ENCODE data around the gene TDRD7.
"Not testable (repeated sequence)": the region's sequence is repeated elsewhere in the genome, so short reads cannot be mapped to it uniquely, and the experiment has no call there.

The TDRD7 gene

DNA sequence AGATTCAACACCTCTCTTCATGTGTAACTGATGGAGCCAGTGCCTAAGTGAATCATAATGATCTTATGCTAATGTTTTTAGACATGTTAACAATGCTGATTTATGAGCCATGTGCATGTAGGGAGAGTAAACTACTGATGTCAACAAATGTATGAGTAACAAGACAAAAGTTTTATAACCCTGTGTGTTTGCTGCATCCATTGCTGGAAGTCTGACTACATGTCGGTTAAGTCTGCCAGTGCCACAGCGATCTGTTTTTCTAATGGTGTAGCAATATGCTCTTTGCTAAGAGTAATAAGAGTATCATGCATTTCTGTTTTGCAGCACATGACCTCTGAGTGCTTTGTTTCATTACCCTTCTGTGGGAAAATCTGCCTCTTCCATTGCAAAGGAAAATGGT lies 63.2 kb downstream of the TDRD7 start:
- no peak for DNase-seq (ENCODE audit: low spot score)

GRCh38 chr9:97478301-97478981 lies 66.5 kb downstream of the TDRD7 start:
- no peak for DNase-seq (ENCODE audit: low spot score)

- no peak for DNase-seq (ENCODE audit: low spot score)
These were observed 67.7 kb downstream of the TDRD7 start for GRCh38 chr9:97479496-97480159.

DNA sequence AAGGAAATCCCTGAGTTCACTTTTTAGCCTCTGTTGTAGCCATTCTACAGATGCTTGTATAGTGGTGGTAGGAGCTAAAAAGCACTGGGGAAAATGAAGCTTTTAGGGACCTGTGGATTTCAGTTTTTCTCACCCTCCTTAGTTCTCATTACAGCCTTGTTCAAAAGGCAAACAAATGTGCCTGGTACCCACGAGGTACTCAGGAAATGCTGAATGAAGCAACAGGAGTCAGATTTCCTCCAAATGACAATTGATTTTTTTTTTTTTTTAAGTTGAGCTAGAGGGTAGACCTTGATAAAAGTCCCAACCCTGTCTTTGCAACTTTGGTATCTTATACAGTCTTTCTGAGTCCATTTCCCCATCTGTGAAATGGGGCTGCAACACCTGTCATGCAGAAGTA lies 68.3 kb downstream of the TDRD7 start:
- no peak for DNase-seq (ENCODE audit: low spot score)

- DNase-seq (ENCODE audit: low spot score), result no peak
These were observed 68.9 kb downstream of the TDRD7 start for GRCh38 chr9:97480749-97481148.

- DNase-seq (ENCODE audit: low spot score), result peak; percentile 71
These were observed 72.2 kb downstream of the TDRD7 start for GRCh38 chr9:97484134-97484533.

GRCh38 chr9:97487107-97487506 lies 75.2 kb downstream of the TDRD7 start:
- no peak for DNase-seq (ENCODE audit: low spot score)

GRCh38 chr9:97487861-97488260 lies 76.0 kb downstream of the TDRD7 start:
- no peak for DNase-seq (ENCODE audit: low spot score)

DNA sequence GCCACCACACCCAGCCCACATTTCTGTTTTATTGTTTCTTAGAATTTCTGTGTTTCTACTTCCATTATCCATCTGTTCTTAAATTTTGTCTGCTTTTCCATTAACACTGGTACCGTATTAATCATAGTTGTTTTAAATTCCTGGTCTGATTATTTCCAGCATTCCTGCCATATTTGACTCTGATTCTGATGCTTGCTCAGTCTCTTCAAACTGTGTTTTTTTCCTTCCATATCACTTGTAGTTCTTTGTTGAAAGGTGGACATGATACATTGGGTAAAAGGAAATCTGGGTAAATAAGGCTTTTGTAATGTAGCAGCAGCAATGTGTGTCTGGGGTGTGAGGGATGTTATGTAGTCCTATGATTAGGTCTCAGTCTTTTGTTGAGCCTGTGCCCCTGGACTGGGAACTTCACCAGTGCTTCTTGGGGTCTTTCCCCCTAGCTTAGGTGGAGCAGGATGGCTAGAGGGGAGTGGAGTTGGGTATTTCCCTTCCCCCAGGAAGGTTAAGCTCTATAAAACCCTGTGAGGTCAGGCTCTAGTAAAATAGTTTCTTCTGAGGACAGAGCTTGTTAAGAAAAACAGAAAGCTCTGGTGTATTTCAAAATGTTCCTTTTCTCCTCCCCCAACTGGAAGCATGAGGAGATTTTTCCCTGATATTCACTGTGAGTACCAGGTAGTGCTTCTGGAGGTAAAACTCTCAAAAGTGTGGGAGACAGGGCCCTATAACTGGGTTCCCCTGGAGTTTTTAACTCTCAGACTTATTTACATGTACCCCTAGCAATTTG lies 79.5 kb downstream of the TDRD7 start:
- no peak for DNase-seq (ENCODE audit: low spot score)

GRCh38 chr9:97497558-97498375 lies 85.9 kb downstream of the TDRD7 start:
- not testable (repeated sequence) for DNase-seq (ENCODE audit: low spot score)

GRCh38 chr9:97498846-97499245 lies 87.0 kb downstream of the TDRD7 start:
- not testable (repeated sequence) for DNase-seq (ENCODE audit: low spot score)

DNA sequence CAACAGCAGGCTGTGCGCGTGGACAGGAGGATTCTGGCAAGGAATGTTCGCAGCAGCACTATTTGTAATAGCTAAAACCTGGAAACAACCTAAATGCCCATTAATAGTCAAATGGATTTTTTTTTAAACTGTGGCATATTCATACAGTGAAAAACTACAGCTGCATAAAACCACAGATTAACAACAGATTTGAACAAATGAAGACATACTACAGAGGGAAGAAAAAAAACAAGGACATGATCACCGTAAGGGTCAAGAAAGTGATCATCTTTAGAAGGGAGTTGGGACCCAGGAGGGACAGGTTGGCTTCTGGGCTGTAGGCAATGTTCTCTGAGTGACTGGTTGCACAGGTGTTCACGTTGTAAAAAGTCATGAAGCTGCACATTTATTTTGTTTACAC lies 88.4 kb downstream of the TDRD7 start:
- DNase-seq (ENCODE audit: low spot score), result peak; percentile 29

- DNase-seq (ENCODE audit: low spot score), result no peak
These were observed 88.9 kb downstream of the TDRD7 start for GRCh38 chr9:97500765-97501176.

DNA sequence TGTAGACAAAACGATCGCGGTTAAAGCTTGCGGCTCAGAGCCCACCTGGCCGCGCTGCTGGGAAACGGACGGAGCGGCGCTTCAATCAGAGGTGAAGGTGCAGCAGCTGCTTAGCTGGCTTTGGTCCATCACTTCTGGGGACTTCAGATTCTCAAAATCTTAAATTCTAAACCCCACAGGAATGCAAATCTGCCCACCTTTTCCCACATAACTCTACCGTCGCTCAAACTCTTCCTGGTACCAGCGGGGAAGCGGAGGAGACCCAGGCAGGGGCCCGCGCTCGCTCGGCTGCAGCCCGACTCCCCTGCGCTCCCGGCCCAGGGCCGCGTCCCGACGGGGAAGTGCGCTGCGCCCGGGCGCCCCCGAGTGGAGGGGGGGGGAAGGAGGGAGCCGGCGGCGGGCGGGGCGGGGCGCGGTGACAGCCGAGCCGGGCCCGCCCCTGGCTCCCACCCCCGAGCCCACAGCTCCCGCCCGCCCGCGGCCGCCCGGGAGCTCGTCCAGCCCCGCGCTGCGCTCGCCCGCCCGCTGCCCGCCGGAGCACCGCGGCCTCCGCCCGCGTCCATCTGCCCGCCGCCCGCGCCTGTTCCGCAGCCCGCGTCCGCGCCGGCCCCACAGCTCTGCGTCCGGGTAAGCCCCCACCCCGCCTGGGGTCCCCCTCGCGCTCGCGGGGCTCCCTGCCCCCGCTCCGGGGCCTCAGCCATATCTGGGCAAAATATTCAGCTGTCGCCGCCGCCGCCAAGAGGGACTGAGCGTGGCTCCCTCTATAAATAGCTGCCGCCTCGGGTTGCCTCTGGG lies 89.5 kb downstream of the TDRD7 start, which contains the start of gene TMOD1:
TMOD1 (plus strand) TSS at position 490 of the 795 bp plus-strand sequence. CDS start 22,523 bp downstream, outside the sequence.
- DNase-seq (ENCODE audit: low spot score), result peak; percentile 57

DNA sequence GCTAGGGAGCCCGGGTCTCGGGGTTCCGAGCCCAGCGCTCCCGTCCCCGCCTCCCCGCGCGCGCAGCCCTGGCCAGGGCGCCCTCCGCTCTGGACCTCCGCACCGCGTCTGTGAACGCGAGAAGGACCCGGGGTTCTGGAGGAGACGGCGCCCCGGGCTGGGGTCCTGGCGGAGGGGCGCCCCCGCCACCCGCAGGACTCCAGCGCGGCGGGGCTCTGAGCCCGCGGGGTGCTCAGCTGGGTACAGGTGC lies 90.0 kb downstream of the TDRD7 start:
- no peak for DNase-seq (ENCODE audit: low spot score)

- peak; percentile 35 for DNase-seq (ENCODE audit: low spot score)
These were observed 90.5 kb downstream of the TDRD7 start for GRCh38 chr9:97502222-97502983.

DNA sequence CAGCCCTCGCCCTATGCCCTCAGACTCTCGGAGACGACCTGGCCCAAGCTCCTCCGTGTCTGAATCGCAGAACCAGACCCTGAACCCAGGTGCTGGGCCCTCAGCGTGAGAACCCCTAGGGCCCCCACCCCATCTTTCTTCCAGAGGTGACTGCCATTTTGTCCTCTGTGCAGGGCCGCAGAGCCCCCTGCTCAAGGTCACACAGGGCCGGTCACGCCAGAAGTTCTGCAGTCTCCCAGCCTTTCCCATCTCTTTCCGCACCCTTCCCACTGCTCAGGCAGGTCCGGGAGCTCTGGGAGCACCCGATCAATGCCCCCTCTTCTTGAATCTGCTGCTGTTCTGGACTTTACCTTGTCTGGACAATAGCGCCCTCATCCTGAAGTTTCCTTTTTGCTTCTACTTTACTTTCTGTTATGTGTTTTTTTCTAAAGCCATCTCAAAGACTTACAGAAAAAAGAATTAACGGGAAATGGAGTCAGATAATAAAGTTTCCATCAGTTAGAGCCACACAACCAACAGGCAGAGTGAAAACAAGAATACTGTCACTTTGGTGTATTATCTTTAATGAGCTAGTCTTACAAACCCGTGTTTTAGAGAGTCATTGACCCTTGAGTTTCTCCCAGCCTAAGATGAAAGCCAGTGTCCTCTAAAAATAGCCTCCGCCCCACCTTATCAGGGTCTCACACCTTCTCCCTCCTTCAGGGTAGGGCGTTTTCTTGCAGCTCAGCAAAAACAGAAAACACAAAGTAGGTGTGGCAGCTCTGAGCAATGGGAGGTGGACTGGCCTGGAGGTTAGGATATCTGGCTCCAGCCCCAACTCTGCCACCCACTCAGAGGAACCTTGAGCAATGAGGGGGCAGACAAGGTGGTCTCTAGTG lies 91.3 kb downstream of the TDRD7 start:
- DNase-seq (ENCODE audit: low spot score), result no peak

DNA sequence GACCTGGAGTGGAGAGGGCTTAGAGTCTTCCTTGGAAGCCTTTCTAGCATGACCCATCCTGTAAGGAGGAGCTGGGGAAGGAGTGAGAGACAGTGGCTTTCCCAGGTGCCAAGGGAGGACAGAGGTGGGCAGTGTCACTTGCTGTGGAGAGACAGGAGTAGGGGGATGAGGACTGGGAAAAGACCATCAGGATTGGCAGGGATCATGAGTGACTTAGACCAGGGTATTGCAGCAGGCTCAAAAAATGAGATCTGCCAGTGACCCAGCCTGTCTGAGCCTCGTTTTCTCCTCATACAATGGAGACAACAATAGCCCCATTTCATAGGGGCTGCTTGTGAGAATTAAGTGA lies 91.9 kb downstream of the TDRD7 start:
- no peak for DNase-seq (ENCODE audit: low spot score)

DNA sequence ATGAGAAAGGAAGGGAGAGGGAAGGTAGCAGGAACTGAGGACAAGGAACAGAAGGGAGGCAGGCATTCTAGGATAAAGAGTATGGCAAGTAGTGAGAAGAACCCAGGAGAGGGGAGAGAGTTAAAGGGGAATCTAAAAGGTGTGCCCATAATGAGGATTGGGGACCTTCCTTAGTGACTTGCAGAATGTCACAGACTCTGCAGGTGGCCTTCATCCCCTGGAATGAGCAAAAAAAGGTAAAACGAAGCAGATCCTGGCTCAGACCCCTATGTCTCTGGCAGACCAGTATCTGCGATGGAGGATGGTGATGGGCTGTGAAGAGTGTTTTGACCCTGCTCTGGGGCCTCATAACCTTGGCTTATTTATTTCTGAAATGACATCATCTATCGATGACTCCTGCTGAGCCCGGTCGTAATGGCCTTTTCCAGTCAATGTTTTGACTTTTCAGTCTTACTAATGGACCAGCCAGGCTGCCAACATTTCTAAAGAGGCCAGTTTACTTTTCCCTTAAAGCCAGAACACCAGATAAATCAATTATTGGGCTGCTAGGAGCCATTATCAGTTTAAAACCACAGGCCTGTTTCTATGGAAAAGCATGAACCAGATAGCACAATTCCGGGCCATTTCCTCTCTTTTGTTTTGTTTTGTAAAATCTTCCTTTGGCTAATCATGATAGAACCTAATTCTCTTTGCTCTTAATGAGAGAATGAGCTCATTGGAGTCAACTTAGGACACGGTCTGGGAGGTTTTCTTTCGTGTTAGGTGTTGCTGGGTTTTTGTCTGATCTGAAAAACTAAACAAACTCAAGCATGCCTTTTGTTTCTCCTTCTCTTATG lies 92.7 kb downstream of the TDRD7 start:
- DNase-seq (ENCODE audit: low spot score), result peak; percentile 50

Measured in cerebellar cortex (tissue), 1 donor.